Hepatic stellate cell (primary cell): ENCODE data around the gene ADAMTSL2.
"Not testable (repeated sequence)": the region's sequence is repeated elsewhere in the genome, so short reads cannot be mapped to it uniquely, and the experiment has no call there.

Source experiments
- DNase-seq: peaks from one replicate; pipeline ENCODE4 v3.0.0; 2011; ENCODE audit warnings: low spot score

ADAMTSL2 gene

DNA sequence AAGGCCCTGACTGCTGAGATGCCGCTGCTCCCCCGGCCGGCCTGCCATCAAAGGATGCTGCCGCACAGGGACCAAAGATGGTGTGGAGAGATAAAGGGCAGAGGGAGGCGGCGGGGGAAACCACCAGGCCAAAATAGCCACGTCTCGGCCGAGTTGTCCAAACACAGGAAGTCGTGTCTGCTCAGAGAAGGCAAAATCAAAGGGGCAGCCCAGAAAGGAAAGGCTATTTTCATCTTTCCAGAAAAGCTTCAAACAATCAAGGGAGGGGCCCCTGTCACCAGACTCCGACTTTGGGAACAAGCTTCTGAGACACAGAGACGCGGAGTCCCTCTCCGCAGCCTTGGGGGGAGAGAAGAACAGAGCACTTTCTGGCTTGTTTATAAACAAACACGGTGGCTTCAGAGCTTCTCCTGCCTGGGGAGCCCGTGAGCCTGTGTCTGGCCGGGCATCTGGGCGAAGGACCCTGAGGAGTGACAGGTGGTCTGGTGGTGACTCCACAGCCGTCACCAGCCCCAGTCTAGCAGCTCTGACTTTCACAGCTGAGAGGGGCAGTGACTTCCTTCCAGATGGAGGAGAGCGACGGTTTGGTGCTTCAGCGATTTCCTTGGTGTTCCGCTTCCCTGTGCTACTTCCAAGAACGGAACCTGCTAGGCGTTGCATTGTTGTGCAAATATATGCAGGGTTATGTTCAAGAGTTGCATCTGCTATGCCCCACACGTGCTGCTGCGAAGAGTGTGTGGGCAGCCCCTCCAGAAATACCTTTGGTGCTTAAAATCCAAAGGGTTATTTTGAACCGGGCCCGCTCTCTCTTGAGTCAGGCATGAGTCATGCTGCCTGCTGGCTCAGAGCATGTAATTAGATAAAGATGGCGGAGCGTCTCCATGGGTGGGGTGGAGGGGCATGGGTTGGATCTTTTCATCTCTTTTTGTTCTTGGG is 24.0 kb downstream of the ADAMTSL2 start:
- DNase-seq, result peak; percentile 89

DNA sequence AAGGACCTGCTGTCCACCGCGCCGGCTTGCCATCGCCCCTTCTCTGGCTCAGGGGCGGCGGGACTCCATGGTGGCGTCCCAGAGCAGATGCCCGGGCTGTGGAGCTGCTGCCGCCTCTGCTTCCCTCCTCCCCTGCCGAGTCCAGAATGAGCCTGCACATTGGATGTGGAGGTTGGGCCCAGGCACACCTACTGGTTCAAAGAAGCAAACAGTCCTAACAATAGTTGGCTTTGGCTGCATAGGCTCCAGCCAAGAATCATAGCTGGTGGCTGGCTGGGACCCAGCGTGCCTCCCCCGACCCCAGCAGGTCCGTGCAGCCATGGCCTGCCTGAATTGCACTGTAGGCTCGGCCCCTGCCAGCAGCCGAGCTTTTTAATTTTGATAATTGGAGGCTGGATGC is 25.8 kb downstream of the ADAMTSL2 start:
- DNase-seq, result no peak

DNA sequence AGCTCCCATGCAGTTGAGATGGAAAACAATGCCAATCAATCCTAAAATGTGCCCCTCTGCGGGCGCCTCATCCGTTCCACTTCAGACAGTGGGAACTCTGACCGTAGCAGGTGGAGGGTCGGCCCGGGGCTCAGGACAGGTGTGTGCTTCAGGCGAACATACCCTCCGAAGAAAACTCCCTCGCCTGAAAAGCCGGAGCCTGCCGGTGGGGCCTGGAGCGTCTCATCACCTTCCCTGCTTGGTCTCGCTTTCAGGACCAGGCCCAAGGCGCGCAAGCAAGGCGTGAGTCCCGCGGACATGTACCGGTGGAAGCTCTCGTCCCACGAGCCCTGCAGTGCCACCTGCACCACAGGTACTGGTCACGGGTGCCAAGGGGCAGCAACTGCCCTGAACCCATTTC is 26.4 kb downstream of the ADAMTSL2 start:
- DNase-seq, result no peak

- no peak for DNase-seq
These were observed 27.6 kb downstream of the ADAMTSL2 start for GRCh38 chr9:133561976-133562554.

- DNase-seq, result no peak
These were observed 28.2 kb downstream of the ADAMTSL2 start for GRCh38 chr9:133562611-133563290.

GRCh38 chr9:133563291-133563796 is 28.8 kb downstream of the ADAMTSL2 start:
- DNase-seq, result peak; percentile 77

DNA sequence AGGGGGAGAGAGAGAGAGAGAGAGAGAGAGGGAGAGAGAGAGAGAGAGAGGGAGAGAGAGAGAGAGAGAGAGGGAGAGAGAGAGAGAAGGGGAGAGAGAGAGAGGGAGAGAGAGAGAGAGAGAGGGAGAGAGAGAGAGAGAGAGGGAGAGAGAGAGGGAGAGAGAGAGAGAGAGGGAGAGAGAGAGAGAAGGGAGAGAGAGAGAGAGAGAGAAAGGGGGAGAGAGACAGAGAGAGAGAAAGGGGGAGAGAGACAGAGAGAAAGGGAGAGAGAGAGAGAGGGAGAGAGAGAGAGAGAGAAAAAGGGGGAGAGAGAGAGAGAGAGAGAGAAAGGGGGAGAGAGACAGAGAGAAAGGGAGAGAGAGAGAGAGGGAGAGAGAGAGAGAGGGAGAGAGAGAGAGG is 29.3 kb downstream of the ADAMTSL2 start:
- DNase-seq, result not testable (repeated sequence)

DNA sequence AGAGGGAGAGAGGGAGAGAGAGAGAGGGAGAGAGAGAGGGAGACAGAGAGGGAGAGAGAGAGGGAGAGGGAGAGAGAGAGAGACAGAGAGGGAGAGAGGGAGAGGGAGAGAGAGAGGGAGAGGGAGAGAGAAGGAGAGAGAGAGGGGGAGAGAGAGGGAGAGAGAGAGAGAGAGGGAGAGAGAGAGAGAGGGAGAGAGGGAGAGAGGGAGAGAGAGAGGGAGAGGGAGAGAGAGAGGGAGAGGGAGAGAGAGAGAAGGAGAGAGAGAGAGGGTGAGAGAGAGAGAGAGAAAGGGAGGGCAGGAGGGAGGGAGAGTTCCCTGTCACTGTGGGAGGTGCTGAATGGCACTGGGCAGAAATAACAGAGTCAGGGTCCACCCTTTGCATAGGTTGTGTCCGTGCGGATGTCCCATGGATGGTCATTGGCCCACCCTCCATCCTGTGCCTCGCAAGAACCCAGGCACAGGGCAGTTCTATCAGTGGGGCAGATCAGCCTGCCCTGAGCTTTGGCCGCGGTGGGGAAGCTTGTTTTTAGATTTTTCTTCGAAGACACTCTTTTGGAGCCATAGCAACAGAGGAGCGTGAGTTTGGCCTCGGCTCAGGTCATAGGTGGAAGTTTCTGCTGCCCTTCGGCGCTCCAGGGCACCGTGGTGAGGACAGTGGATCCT is 30.1 kb downstream of the ADAMTSL2 start:
- DNase-seq, result no peak

GRCh38 chr9:133566382-133566781 is 31.9 kb downstream of the ADAMTSL2 start:
- no peak for DNase-seq

DNA sequence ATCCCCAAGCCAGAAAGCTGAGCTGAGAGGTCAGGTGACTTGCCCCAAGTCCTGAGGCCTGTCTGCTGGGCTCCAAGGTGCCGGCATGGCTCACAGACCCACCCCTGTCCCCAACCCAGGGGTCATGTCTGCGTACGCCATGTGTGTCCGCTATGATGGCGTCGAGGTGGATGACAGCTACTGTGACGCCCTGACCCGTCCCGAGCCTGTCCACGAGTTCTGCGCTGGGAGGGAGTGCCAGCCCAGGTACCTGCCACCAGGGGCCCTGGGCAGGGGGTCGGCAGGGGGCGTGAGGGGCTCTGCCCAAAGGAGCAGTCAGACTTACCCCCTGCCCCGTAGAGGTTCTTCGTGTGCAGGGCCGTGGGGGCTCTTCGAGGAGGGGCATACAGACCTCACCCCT is 32.3 kb downstream of the ADAMTSL2 start:
- DNase-seq, result no peak

DNA sequence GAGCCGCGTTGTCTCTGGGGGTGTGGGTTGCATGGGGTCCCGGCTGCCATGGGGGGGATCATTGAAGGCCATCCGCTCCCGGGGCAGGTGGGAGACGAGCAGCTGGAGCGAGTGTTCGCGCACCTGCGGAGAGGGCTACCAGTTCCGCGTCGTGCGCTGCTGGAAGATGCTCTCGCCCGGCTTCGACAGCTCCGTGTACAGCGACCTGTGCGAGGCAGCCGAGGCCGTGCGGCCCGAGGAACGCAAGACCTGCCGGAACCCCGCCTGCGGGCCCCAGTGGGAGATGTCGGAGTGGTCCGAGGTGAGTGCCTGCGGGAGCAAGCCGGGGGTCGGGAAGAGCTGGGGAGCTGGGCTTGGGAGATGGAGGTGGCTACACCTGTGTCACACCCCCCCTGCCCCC is 33.7 kb downstream of the ADAMTSL2 start:
- DNase-seq, result no peak

DNA sequence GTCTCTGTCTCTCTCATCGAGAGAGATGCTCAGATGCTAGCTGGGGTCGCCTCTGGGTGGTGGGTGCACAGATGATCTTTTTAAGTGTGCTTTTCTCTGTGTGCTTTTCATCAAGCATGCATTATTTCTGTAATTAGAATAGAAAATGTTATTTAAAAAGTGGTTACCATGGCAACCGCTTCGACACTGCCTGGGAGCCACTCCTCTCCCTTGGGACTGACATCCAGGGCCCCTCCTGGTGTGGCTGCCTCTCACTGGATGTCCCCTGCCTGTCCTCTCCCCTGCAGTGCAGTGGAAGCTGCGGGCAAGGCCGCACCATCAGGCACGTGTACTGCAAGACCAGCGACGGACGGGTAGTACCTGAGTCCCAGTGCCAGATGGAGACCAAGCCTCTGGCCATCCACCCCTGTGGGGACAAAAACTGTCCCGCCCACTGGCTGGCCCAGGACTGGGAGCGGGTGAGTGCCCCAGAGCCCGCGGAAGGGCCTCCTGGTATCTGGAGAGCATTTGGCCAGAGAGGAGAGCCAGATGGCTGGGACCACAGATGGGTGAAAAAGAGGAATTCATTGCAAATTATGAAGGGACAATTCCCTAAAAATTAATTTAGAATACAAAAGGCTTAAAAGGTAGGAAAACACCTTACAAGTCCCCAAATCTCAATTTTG is 34.7 kb downstream of the ADAMTSL2 start:
- DNase-seq, result no peak

GRCh38 chr9:133569891-133570690 is 35.6 kb downstream of the ADAMTSL2 start:
- no peak for DNase-seq

DNA sequence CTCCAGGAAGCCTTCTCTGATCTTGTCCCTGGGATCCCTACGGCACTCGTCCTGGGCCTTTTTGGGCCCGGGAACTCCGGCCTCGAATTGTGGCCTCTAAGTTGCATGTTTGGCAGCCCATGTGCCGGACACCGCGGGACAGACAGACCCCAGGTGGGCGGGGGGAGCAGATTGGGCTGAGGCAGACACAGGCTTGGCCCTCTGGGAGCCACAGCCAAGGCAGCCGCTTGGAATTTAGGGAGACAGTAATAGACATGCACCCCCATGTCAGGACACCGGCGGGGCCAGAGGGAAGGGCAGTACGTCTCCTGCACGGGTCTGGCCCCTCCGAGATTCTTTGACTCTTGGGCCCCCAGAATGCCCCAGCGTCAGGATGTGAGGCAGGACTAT is 36.2 kb downstream of the ADAMTSL2 start:
- no peak for DNase-seq

DNA sequence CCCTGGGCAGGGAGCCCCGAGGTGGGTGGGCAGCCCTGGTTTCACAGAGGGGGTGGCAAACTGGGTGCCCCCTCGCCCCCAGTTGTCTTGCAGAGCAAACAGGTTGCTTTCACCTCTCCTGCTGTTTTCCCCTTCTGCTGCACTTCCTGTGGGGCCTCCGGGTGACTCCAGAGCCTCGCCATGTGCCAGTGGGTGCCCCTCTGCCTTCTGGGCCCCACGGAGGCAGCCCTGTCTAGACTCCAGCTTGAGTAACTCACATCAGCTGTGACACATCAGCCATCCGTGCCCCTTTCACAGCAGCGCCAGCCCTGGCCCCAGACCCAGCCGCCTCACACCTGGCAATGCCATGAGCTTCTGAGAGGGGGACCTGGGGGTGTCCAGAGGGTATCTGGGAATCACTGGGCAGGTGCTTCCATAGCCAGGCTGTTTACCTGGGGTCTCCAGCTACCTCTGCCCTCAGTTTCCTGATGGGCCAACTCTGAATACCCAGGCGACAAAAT is 36.9 kb downstream of the ADAMTSL2 start:
- no peak for DNase-seq

DNA sequence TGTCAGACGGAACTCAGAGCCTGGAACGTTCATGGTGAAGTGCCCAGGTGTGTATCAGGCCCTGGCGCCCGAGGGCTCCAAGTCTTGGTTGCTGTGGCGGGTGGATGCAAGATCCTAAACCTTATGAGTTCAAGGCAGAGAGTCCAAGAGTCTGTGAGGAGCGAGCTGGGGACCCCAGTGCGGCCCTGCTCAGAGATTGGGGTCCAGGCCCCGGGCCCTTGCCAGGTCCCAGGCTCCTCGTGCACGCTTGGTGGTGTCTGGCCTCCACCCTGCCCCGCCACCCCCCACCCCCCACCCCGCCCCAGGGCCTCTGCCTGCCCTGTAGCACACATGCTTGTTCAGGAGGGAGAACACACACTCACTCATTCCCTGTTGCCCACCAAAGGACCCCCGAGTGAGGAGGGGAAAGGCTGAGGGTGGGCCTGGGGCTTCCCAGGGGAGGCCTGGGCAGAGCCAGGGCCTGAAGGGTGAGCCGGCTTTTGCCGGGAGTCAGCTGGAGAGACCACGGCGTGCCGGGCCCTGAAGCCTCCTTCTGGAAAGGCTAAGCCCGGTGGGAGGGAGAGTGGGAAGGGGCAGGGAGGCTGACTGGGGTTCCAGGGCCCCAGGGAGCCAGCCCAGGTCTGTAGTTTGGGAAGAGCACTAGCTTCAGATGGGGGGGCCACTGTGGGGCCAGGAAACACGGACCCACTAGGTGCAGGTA is 37.5 kb downstream of the ADAMTSL2 start:
- no peak for DNase-seq

- DNase-seq, result no peak
These were observed 38.4 kb downstream of the ADAMTSL2 start for GRCh38 chr9:133572821-133573361.

DNA sequence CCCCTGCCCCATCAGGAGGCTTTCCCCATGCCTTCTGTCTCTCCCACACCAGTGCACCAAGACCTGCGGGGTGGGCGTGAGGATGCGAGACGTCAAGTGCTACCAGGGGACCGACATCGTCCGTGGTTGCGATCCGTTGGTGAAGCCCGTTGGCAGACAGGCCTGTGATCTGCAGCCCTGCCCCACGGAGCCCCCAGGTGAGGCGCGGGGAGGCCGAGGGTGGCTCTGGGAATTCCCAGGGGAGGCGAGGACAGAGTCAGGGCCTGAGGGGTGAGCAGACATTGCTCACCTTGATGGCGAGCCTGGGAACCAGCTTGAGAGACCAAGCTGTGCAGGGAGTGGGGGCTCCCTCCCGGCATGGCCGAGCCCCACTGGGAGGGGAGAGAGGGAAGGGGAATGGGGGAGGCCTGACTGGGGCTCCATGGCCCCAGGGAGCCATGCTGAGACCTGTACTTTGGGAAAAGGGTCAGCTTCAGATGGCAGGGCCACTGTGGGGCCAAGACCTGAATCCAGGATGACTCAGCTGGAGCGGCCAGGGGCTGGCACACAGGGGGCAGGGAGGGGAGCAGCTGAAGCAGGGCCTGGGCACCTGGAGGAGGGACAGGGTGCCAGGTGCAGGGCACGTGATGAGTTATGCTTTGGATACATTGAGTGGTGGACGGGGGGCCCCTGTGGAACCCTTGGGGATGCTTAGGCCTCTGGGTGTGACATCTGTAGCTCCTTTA is 39.4 kb downstream of the ADAMTSL2 start:
- no peak for DNase-seq

- DNase-seq, result no peak
These were observed 40.3 kb downstream of the ADAMTSL2 start for GRCh38 chr9:133574771-133575170.
